GM21526 (cell line): ENCODE results near the gene MED31.
A peak's percentile ranks its signal among the peaks of the same experiment; 100 is the strongest.
"Not testable (repeated sequence)": the region's sequence is repeated elsewhere in the genome, so short reads cannot be mapped to it uniquely, and the experiment has no call there.

Source experiments
- ATAC-seq: cut with Tn5 transposase; IDR thresholded peaks from one replicate; pipeline ENCODE4 v1.9.1; 2021; ENCODE audit warnings: moderate library complexity; ENCODE audit not compliant: unreplicated experiment, low FRiP score

Gene MED31

GRCh38 chr17:6651354-6651918 is at the start of gene MED31, which contains the start of gene C17orf100:
Gene MED31, minus strand, starts transcription at chr17:6651605. Its CDS starts 77 bp downstream, at chr17:6651528.
Gene C17orf100, plus strand, starts transcription at chr17:6651762. Its CDS starts 152 bp downstream, at chr17:6651914.
- ATAC-seq: peak; percentile 76

GRCh38 chr17:6700948-6701307 is 49.5 kb upstream of the MED31 start:
- ATAC-seq: no peak

- ATAC-seq: no peak
Measured at GRCh38 chr17:6699997-6700947, 48.9 kb upstream of the MED31 start.

GRCh38 chr17:6698004-6698403 is 46.6 kb upstream of the MED31 start:
- ATAC-seq: no peak

GRCh38 chr17:6696906-6697305 is 45.5 kb upstream of the MED31 start:
- no peak for ATAC-seq

- ATAC-seq: no peak
Measured at GRCh38 chr17:6695565-6695964, 44.2 kb upstream of the MED31 start.

GRCh38 chr17:6695051-6695450 is 43.6 kb upstream of the MED31 start:
- ATAC-seq: no peak

GRCh38 chr17:6691958-6692357 is 40.6 kb upstream of the MED31 start:
- ATAC-seq: not testable (repeated sequence)

GRCh38 chr17:6691546-6691945 is 40.1 kb upstream of the MED31 start:
- no peak for ATAC-seq

GRCh38 chr17:6690641-6691040 is 39.2 kb upstream of the MED31 start:
- ATAC-seq: no peak

GRCh38 chr17:6688944-6689343 is 37.5 kb upstream of the MED31 start:
- no peak for ATAC-seq

- ATAC-seq: no peak
Measured at GRCh38 chr17:6686026-6686425, 34.6 kb upstream of the MED31 start.

GRCh38 chr17:6684881-6685767 is 33.7 kb upstream of the MED31 start:
- no peak for ATAC-seq

- ATAC-seq: no peak
Measured at GRCh38 chr17:6684460-6684783, 33.0 kb upstream of the MED31 start.

GRCh38 chr17:6683730-6684459 is 32.5 kb upstream of the MED31 start:
- ATAC-seq: no peak

- no peak for ATAC-seq
Measured at GRCh38 chr17:6683081-6683684, 31.8 kb upstream of the MED31 start.

GRCh38 chr17:6682339-6682738 is 30.9 kb upstream of the MED31 start:
- ATAC-seq: no peak

- ATAC-seq: no peak
Measured at GRCh38 chr17:6681671-6682070, 30.3 kb upstream of the MED31 start.

- ATAC-seq: no peak
Measured at GRCh38 chr17:6681176-6681575, 29.8 kb upstream of the MED31 start.

- ATAC-seq: no peak
Measured at GRCh38 chr17:6679241-6679640, 27.8 kb upstream of the MED31 start.
